Stimulated activated CD4-positive, alpha-beta T cell treated with anti-CD3 and anti-CD28 coated beads, Interleukin-1b, Interleukin-23, amount 100 ng/mL, for 48 hours (primary cell): ENCODE measurements around the gene HDAC9.

Experiments used
- DNase-seq: peaks from one replicate; pipeline ENCODE4 v3.0.0-alpha.2; 2020

Gene HDAC9

DNA sequence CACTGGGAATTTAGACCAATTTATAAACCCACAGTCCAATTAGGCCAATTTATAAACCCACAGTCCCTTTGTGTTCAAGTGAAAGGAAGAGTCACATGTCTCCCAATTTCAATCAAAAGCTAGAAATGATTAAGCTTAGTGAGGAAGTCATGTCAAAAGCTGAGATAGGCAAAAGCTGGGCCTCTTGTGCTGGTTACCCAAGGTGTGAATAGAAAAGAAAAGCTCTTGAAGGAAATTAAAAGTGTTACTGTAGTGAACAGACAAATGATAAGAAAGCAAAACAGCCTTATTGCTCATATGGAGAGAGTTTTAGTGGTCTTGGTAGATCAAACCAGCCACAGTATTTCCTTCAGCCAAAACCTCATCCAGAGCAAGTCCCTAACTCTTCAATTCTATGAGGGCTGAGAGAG lies 245.0 kb downstream of the HDAC9 start:
- no peak for DNase-seq

DNA sequence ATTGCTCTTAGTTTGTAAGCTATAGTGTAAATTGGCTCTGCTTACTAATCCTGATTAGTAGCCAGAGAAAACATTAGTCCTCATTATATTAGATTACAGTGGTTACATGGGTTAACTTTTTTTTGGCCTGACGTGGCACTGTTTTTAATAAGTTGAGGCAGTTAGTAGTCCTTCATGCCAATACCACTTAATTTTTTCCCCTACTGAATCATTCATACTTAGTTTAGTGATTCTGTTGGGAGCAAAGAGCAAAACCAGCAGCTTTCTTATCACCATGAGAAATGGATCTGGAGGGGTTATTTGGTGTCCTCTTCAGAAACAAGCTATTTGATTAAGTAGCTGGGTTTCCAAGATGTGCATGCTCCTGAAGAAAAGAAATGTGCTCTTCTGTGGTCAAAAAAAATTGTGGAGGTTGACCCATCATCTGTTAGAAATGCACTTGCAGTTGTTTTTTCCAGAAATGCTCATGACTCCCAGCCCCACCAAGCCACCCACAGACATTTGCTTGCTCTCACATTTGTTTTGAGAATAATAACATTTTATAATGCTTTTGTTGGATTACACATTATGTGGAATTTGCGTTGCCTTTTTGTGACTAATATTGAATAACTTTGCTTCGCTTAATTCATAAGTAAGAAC lies 258.5 kb downstream of the HDAC9 start:
- DNase-seq: no peak

DNA sequence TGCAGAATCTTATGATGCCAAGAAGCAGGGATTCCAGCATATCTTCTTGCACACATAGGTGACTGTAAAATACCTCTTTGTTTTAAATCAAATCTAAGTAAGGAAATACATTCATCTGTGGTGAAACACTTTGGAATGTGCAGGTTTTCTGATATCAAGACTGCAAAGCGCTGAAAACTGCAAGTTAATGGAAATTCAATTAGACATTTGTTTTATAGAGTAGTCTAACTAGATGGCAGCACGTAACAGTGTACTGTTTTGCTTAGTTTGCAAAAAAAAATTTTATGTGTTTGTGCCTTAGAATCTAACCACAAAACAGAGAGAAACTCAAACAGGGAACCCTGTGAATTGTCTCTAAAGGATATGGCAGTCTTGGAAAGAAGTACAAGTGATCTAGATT lies 259.2 kb downstream of the HDAC9 start:
- no peak for DNase-seq

DNA sequence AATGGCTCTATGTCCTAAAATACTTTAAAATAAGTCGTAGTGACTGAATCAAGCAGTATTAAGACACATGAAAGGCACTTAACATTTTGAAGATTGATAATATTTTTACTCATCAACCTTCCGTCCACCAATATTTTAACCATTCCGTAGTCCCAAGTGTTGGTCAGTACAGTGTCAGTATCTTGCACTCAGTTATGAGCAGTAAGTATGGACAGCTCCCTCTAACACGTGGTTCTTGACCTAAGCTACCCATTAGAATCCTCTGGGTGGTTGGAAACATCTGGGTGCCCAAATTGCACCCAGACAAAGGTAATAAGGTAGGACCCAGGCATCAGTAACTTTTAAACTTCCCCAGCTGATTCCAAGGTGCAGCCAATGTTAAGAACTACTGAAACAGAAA lies 260.2 kb downstream of the HDAC9 start:
- no peak for DNase-seq

DNA sequence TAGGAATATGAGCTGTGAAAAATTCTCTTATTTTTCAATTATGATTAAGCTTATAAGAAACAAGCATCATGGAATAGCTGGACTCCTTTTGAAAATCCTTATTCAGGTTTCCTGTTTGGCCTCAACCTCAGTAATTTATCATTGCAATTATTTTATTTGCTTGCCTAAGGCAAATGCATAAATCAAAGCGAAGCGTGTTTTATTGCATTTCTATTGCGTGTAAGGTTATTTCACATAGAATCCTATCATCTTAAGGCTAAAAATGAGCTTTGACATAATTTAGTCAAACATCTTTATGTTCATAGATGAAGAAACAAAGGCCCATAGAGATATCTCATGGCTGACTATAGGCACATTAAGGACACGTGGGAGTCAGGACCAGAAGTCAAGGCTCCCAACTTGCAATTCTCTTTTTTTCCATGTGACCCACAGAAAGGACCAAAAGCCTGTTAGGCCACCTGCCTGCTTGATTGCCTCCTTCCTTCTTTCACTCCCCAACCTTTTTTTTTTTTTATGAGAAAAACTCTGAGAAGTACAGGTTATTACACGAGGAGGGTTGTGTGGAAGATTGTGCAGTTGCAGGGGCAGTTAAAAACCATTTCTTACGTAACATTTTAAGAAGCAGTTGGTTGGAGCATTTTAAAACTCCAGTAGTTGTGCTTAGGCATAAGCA lies 261.0 kb downstream of the HDAC9 start:
- no peak for DNase-seq

DNA sequence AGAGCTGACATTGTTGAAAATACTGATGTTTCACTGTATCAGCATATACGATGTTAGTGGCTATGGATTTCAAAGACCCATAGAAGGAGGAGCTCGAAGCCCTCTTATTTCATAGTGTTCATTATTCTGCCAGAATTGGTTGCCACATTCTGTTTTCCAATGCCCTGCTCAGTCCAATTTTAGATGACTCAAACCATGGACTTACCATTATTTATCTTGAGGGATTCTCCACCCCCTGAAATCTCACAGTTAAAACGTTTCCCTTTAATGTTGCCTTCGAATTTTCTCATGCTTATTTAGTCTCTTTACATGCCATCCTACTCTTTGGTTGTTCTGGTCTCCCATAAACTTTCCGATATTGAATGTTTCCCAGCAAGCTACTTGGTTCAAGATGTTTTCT lies 264.5 kb downstream of the HDAC9 start:
- DNase-seq: no peak

DNA sequence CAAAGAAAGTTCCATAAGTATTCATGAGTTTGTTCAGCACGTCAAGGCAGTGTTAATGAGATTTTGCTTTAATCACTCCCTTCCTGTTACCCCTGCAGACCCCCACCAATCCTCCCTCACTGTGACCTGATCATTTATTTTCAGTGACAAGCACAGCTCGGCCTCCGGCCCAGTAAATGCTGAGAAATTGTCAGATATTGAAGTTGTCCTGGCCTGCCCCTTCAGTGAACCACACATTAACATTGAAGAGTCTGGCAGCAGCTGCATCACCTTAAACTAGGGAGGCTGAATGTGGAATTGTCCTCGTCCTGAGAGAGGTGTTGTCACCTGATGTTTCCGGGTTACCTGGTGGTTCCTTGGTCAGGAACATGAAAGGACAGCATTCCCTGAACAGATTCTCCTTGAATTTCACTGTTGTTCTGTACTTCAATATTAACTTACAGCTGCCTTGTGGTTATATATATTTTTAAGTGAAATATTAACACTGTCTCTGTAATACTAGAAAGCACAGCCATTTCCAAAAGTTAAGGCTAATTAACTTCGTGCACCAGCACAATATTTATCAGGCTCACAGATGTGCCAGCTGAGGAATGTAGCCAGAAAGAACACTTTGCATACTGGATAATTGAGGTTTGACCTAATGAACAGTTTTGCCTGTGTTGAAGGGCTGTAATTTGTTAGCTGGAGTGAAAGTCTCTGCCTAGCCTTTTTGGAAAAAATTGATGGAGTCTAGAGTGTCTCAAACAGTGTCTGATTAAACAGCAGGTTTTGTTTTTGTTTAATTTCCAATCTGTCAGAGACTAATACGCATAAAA lies 265.3 kb downstream of the HDAC9 start:
- DNase-seq: no peak

DNA sequence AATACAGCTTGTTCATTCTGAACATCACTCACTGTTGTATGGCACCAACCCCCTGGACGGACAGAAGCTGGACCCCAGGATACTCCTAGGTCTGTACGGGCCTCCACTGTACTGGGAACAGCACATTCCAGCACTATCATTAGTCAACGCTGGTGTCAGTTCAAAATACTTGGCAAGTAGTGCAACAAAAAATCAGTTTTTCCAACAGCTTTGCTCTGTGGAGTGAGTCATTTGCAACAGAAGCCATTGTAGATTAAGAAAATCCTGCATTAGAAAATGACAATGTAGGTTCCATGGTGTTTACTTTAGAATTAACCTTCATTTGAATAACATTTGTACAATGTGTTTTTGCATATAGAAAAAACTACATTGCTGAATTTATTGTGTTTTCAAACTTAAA lies 266.6 kb downstream of the HDAC9 start:
- no peak for DNase-seq

DNA sequence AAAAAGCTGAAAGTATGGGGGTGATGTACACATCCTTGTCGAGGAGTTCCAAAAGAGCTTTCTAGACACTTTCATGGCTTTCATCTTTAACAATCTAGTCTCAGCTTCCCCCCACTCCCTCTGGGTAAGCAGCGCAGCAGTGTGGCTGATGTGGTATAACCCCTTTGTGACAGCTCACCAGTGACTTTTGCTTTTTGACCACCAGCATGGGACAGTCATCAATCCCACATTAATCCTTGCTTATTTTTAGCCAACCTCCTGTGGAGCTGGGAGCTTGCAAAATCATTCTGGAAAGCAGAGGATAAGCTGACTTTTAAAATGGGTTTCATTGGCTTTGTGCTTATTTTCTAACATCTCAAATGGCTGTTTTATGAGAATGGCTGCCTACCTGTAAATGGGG lies 272.7 kb downstream of the HDAC9 start:
- DNase-seq: no peak

DNA sequence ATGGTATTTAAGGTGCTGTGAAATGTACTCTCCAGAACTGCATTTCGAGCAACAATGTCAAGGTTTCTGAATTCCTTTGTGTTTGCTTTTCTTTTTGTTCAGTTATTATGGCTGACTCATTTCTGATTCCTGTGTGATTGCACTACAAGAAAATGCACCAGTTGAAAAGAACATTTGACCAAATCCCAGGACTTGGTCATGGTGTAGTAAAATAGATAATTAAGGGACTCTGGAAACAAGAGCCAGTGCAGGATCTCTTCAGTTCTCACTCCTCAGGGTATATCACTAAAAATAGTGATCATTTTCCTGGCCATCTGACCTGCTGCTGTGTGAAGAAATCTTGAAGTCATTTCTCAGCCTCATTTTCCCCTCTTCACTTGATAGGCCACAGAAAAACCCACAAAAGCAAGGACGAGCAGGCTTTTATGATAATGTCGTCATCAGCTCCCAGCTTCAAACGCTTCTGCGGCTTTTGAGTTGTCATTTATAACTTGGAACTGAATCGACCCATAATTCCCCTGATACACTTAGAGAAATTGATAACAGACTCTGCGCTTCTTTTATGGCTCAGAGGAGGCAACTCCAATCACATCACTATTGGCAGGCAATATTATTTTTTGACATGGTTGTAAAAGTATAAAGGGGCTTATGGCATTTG lies 274.7 kb downstream of the HDAC9 start:
- DNase-seq: no peak

DNA sequence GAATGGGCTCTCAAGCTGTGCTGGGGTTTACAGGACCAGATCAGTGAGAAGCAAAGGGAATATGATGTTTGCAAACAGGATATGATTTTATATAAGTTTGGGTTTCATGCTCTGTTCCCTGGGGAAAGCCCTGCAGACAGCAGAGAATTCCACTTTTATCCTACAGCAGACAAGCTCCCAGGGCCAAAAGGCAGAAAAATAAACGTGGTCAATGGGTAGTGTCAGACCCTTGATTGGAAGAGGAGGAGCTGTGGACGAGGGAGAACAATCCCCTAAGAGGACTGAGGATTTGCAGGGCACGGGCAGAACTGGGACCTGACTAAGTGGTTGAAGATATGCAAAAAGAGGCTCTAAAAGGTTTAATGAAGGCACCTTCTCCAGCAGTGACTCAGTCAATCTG lies 275.3 kb downstream of the HDAC9 start:
- no peak for DNase-seq

DNA sequence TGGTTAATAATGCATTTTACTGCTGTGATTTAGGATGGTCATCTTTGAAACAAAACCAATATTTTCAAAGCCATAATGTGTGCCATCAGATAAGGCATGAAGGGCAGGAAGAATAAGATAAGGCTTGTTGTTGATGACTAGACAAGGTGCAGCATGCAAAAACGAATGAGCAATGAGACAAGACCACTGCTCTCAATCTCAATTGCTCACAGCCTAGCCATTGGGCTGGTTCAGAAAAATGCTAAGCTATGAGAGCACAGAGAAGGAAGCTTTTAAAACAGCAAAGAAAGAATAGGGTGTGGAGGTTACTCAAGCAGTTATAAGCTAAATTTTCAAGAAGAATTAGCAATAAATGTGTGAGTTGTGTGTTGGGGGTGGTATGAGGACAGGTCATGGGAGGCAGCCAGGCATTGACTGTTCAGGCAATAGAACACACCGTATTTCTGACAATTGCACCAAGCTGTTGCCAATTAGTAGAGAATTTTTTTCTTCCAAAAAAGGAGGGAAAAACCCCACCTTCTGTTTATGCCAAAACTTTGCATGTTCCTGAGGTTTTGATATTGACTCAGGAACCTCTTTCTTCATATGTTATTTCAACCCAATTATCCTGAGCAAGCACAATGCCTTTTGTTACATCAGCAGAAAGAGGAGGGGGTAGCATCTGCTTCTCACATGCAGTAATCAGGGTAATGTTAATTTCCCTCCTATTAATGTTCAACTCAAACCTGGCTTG lies 276.5 kb downstream of the HDAC9 start:
- no peak for DNase-seq

DNA sequence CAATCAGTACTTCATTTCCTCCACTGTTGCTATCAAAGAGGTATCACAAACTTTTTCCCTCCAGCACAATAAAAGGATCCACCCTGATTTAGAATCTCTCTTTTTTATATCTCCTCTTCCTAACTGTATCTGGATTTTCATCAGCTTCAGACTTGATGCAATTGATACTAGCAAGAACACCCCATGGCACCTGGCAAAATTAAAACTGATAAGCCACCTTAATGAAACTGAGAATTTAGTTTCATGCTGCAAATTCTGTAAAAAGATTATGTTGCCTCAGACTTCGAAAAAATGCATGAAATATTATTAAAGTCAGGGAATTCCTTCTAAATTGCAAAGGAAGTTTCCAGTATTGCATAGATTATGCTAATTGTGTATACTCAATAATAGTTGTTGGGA lies 277.0 kb downstream of the HDAC9 start:
- DNase-seq: no peak

DNA sequence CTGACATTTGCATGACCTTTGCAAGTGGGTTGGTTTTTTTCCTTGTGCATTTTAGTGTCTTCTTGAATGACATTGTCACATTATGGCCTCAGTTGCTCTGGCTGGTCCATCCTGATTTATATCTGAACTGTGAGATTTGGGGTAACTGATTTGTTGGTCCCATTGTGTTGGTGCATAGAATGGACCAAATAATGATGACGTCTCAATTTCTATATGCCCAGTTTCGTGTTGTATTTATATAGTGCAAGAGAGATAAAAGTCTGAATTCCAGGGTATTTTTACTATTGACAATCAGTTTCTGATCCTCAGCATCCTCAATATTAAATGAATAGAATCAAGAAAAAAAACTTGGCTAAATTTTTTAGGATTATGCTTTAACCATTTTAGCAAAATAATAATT lies 281.8 kb downstream of the HDAC9 start:
- DNase-seq: no peak

DNA sequence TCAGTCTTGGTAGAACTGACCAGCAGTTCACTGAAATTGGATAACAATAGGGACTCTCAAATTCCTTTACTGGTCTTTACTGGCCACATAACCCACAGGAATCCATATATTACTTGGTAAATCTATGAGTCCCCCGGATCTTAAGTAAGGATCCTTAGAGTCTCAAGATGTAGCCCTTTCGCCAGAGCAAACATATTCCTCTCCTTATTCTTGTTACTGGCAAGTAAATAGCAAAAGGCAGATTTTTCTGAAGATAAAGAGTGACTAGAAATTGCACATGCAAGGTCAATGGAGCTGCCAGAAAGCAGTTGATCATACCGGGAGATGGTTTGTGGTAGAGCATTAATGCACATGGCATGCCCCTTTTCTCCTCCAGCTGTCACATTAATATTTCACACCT lies 283.0 kb downstream of the HDAC9 start:
- no peak for DNase-seq

DNA sequence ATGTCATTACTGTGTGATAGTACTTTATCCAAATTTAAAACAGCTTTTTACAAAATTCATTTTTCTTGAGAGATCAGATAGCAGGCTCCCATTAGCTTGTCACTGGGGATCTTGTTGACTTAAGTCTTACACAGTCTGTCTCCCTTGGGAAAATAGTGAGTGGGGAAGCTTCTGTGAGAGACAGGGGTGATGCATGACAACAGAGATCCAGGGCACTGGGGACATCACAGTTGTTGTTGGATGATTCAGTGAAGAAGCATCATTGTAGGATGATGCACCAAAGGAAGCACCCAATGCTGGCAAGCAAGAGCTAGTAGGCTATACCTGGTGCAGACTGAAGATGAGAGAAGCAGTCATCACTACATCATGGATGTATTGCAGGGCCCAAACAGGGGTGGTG lies 284.7 kb downstream of the HDAC9 start:
- no peak for DNase-seq

DNA sequence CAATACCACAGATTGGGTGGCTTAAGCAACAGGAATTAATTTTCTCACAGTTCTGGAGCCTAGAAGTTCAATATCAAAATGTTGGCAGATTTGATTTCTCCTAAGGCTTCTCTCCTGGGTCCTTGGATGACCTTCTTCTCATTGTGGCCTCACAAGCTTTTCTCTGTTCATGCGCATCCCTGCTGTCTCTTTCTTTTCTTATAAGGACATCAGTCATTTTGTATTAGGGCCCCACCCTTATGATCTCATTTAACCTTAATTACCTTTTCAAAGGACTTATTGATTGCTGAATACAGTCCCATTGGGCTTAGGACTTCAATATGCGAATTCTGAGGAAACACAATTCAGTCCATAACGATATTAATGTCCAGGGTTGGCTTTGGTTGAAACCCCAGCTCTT lies 285.4 kb downstream of the HDAC9 start:
- DNase-seq: no peak

DNA sequence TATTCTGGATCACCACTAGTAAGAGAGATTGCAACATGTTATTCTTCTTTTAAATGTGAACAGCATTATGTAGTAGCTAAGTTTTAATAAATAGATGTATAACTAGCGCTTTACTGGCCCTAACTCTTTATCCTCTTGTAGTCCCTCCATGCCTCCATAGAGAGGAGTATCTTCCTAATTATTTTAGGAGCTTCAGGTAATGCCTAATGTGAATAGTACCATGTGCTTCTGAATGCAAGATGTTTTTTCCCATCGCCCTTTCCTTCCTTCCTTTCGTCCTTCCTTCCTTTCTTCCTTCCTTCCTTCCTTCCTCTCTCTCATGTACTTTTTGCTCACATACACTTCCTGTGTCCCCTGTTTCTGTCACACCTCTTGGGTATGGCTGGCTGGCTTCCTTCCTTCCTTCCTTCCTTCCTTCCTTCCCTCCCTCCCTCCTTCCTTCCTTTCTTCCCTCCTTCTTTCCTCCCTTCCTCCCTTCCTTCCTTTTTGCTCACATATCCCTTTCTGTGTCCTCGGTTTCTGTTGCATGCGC lies 290.7 kb downstream of the HDAC9 start:
- DNase-seq: no peak

DNA sequence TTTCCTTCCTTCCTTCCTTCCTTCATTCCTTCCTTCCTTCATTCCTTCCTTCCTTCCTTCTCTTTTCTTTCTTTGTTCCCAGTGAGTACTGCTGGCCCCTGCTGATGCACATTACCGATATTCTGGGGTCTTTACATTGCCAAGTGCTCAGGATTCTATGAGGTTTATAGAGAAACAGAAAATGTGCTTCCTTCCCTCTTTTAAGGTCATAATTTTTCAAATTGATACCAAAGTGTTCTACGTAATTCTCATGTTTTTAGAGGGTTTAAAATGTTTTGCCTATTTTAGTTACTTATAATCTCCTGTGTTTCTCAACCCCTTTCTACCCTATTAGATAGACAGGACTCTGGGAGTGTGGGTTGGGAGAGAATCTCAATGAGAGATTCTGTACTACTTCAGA lies 291.2 kb downstream of the HDAC9 start:
- no peak for DNase-seq

DNA sequence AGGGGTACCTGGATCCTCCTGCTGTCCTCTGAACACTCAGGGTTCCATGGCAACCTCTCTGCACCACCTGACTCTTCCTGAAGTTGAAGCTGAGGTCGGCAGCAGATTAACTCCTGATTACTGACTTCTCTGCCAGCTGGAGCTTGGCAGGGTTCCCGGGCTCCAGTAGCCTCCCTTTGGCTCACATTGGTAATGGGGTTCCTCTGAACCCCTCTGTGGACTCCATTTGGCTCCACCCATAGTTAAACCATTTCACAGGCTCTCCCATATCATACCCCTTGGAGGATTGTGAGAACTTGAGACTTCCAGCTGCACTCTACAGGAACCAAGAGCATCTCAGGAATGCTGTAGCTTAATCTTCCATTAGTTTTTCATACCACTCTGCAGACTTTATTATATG lies 292.5 kb downstream of the HDAC9 start:
- DNase-seq: no peak

DNA sequence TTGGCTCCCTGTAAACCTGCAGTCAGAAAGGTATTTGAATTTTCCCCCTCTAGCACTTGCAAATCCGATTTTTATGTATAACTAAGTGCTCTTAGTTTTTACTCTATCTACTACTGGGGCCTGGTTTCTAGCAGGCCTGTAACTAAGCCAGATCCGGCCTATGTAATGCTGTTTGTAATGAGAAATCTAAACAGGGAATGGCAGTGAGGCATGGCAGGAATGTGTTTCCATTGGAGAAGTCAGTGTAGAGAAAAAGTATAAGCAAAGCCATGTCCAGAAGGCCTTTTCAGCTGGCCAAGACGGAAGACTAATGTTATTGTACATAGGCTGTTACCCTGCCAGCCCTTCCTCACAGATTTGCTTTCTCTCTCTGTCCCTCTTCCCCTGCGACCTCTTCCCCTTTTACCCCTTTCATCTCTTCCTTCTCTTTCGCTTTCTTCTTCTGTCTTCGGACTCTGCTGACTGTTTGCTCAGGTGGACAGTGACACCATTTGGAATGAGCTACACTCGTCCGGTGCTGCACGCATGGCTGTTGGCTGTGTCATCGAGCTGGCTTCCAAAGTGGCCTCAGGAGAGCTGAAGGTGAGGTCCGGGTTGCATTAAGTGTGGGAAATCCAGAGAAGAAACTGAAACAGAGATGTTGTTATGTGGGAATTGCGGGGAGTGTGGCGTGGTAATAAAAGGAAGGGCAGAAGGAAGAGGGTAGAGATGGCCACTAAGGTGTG lies 297.5 kb downstream of the HDAC9 start:
- DNase-seq: no peak

DNA sequence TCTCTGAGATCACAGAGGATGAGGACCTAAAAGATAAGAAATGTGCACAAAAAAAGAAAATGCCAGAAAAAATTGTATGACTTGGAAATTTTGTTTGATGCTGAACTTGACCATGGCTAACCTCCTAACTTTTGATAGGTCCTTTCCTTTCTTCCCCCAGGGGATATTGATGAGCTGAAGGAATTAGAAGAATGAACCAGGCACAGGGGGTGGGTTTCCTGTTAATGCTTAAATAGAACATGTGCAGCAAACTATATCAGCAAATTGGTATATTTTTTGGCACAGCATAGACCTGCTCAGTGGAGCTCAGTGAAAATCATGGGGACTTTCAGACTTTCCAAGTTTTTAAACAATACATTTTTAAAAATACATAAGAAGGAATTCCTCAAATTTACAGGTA lies 300.7 kb downstream of the HDAC9 start:
- no peak for DNase-seq
